Measurements from ENCODE around the gene KIR2DL4.
"Not testable (repeated sequence)": the region's sequence is repeated elsewhere in the genome, so short reads cannot be mapped to it uniquely, and the experiment has no call there.

Gene KIR2DL4

GRCh38 chr19:54803410-54803809 is at the start of gene KIR2DL4:
KIR2DL4 (plus strand) TSS chr19:54803610; CDS start chr19:54803652, 42 bp downstream.
- Mint-ChIP-seq H3K27me3 (peaks cover 30% of the 10 kb centered on the region), H3K36me3 (ENCODE audit: low read depth) (no peaks in the 10 kb centered on the region), H3K4me1 (ENCODE audit: low read depth) (no peaks in the 10 kb centered on the region), H3K4me3 (no peak within 1 kb of the TSS), H3K9me3 (peaks cover 4% of the 10 kb centered on the region), H3K27ac (no peak within 1 kb of the TSS)
- DNase-seq = no peak

- H3K4me1 Mint-ChIP-seq (ENCODE audit: low read depth); H3K36me3 Mint-ChIP-seq (ENCODE audit: low read depth); H3K9me3 Mint-ChIP-seq; DNase-seq; H3K4me3 Mint-ChIP-seq; H3K27me3 Mint-ChIP-seq; H3K27ac Mint-ChIP-seq: not testable (repeated sequence)
Measured at GRCh38 chr19:54756204-54757110, 47.0 kb upstream of the KIR2DL4 start.

GRCh38 chr19:54758577-54758976 is 44.8 kb upstream of the KIR2DL4 start:
- H3K27ac Mint-ChIP-seq; H3K9me3 Mint-ChIP-seq; H3K4me1 Mint-ChIP-seq (ENCODE audit: low read depth); DNase-seq; H3K36me3 Mint-ChIP-seq (ENCODE audit: low read depth); H3K27me3 Mint-ChIP-seq; H3K4me3 Mint-ChIP-seq: not testable (repeated sequence)

- H3K9me3 Mint-ChIP-seq; DNase-seq; H3K4me1 Mint-ChIP-seq (ENCODE audit: low read depth); H3K27ac Mint-ChIP-seq; H3K36me3 Mint-ChIP-seq (ENCODE audit: low read depth); H3K27me3 Mint-ChIP-seq; H3K4me3 Mint-ChIP-seq: not testable (repeated sequence)
Measured at GRCh38 chr19:54764219-54764618, 39.2 kb upstream of the KIR2DL4 start.

GRCh38 chr19:54766464-54766863 is 36.9 kb upstream of the KIR2DL4 start:
- not testable (repeated sequence) for H3K4me3 Mint-ChIP-seq; H3K9me3 Mint-ChIP-seq; H3K36me3 Mint-ChIP-seq (ENCODE audit: low read depth); H3K4me1 Mint-ChIP-seq (ENCODE audit: low read depth); H3K27ac Mint-ChIP-seq; DNase-seq; H3K27me3 Mint-ChIP-seq

GRCh38 chr19:54769646-54770045 is 33.8 kb upstream of the KIR2DL4 start, which contains the start of gene KIR2DL1:
KIR2DL1 (plus strand) TSS chr19:54769793; CDS start chr19:54769851, 58 bp downstream.
- DNase-seq; H3K27me3 Mint-ChIP-seq; H3K36me3 Mint-ChIP-seq (ENCODE audit: low read depth); H3K9me3 Mint-ChIP-seq; H3K4me3 Mint-ChIP-seq; H3K4me1 Mint-ChIP-seq (ENCODE audit: low read depth); H3K27ac Mint-ChIP-seq: not testable (repeated sequence)

GRCh38 chr19:54770511-54770910 is 32.9 kb upstream of the KIR2DL4 start:
- not testable (repeated sequence) for H3K36me3 Mint-ChIP-seq (ENCODE audit: low read depth); H3K9me3 Mint-ChIP-seq; H3K27ac Mint-ChIP-seq; DNase-seq; H3K4me1 Mint-ChIP-seq (ENCODE audit: low read depth); H3K4me3 Mint-ChIP-seq; H3K27me3 Mint-ChIP-seq

- not testable (repeated sequence) for H3K27me3 Mint-ChIP-seq; H3K27ac Mint-ChIP-seq; H3K4me3 Mint-ChIP-seq; H3K9me3 Mint-ChIP-seq; DNase-seq; H3K36me3 Mint-ChIP-seq (ENCODE audit: low read depth); H3K4me1 Mint-ChIP-seq (ENCODE audit: low read depth)
Measured at GRCh38 chr19:54771018-54771960, 32.1 kb upstream of the KIR2DL4 start.

GRCh38 chr19:54772666-54773065 is 30.7 kb upstream of the KIR2DL4 start:
- not testable (repeated sequence) for H3K9me3 Mint-ChIP-seq; DNase-seq; H3K27me3 Mint-ChIP-seq; H3K4me3 Mint-ChIP-seq; H3K4me1 Mint-ChIP-seq (ENCODE audit: low read depth); H3K36me3 Mint-ChIP-seq (ENCODE audit: low read depth); H3K27ac Mint-ChIP-seq

GRCh38 chr19:54775095-54775815 is 28.2 kb upstream of the KIR2DL4 start:
- not testable (repeated sequence) for DNase-seq; H3K4me1 Mint-ChIP-seq (ENCODE audit: low read depth); H3K27me3 Mint-ChIP-seq; H3K36me3 Mint-ChIP-seq (ENCODE audit: low read depth); H3K9me3 Mint-ChIP-seq; H3K4me3 Mint-ChIP-seq; H3K27ac Mint-ChIP-seq

GRCh38 chr19:54775830-54776229 is 27.6 kb upstream of the KIR2DL4 start:
- H3K27ac Mint-ChIP-seq; H3K9me3 Mint-ChIP-seq; H3K27me3 Mint-ChIP-seq; DNase-seq; H3K36me3 Mint-ChIP-seq (ENCODE audit: low read depth); H3K4me3 Mint-ChIP-seq; H3K4me1 Mint-ChIP-seq (ENCODE audit: low read depth): not testable (repeated sequence)

- H3K36me3 Mint-ChIP-seq (ENCODE audit: low read depth); H3K4me1 Mint-ChIP-seq (ENCODE audit: low read depth); H3K27me3 Mint-ChIP-seq; H3K9me3 Mint-ChIP-seq; H3K27ac Mint-ChIP-seq; DNase-seq; H3K4me3 Mint-ChIP-seq: not testable (repeated sequence)
Measured at GRCh38 chr19:54777851-54778250, 25.6 kb upstream of the KIR2DL4 start.

GRCh38 chr19:54778896-54779295 is 24.5 kb upstream of the KIR2DL4 start:
- not testable (repeated sequence) for H3K9me3 Mint-ChIP-seq; H3K27ac Mint-ChIP-seq; DNase-seq; H3K27me3 Mint-ChIP-seq; H3K4me3 Mint-ChIP-seq; H3K36me3 Mint-ChIP-seq (ENCODE audit: low read depth); H3K4me1 Mint-ChIP-seq (ENCODE audit: low read depth)

- H3K4me1 Mint-ChIP-seq (ENCODE audit: low read depth); H3K36me3 Mint-ChIP-seq (ENCODE audit: low read depth); H3K27ac Mint-ChIP-seq; DNase-seq; H3K9me3 Mint-ChIP-seq; H3K4me3 Mint-ChIP-seq: not testable (repeated sequence)
- peaks cover 31% of the 10 kb centered on the region for H3K27me3 Mint-ChIP-seq
Measured at GRCh38 chr19:54782916-54783315, 20.5 kb upstream of the KIR2DL4 start.

All from activated T-cell treated with anti-CD3 and anti-CD28 coated beads, Interleukin-2, amount 50 U/mL, for 24 hours (primary cell).